GM12874 (cell line): ENCODE results near the gene ENO4.

ENCODE experiments used
- TF ChIP-seq, protein P1 (sequence below): IDR thresholded peaks from 2 replicates; pipeline ENCODE4 v1.5.1; 2011; ENCODE audit warnings: low read depth, mild to moderate bottlenecking, control low read depth, low read length, moderate library complexity; ENCODE audit not compliant: insufficient read depth

The ENO4 gene

DNA sequence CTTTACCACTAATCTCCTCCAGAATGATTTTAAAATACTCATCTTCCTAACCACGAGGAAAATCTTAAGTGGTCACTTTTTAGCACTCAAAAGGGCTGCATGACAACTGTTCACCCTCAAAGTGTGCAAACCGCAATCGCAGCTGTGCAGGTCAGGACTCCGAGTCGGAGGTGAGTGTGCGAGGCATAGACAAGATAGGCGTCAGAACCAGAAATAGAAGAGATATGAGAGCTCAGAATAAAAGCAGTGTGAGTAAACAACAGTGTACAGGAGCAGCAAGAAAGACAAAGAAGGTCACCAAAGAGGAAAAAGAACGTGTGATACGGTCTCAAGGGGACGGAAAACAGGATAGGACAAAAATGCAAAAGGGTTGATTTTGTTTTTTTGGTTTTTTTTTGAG is 17.5 kb upstream of the ENO4 start:
- TF ChIP-seq, protein P1, sequence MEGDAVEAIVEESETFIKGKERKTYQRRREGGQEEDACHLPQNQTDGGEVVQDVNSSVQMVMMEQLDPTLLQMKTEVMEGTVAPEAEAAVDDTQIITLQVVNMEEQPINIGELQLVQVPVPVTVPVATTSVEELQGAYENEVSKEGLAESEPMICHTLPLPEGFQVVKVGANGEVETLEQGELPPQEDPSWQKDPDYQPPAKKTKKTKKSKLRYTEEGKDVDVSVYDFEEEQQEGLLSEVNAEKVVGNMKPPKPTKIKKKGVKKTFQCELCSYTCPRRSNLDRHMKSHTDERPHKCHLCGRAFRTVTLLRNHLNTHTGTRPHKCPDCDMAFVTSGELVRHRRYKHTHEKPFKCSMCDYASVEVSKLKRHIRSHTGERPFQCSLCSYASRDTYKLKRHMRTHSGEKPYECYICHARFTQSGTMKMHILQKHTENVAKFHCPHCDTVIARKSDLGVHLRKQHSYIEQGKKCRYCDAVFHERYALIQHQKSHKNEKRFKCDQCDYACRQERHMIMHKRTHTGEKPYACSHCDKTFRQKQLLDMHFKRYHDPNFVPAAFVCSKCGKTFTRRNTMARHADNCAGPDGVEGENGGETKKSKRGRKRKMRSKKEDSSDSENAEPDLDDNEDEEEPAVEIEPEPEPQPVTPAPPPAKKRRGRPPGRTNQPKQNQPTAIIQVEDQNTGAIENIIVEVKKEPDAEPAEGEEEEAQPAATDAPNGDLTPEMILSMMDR = no peak

DNA sequence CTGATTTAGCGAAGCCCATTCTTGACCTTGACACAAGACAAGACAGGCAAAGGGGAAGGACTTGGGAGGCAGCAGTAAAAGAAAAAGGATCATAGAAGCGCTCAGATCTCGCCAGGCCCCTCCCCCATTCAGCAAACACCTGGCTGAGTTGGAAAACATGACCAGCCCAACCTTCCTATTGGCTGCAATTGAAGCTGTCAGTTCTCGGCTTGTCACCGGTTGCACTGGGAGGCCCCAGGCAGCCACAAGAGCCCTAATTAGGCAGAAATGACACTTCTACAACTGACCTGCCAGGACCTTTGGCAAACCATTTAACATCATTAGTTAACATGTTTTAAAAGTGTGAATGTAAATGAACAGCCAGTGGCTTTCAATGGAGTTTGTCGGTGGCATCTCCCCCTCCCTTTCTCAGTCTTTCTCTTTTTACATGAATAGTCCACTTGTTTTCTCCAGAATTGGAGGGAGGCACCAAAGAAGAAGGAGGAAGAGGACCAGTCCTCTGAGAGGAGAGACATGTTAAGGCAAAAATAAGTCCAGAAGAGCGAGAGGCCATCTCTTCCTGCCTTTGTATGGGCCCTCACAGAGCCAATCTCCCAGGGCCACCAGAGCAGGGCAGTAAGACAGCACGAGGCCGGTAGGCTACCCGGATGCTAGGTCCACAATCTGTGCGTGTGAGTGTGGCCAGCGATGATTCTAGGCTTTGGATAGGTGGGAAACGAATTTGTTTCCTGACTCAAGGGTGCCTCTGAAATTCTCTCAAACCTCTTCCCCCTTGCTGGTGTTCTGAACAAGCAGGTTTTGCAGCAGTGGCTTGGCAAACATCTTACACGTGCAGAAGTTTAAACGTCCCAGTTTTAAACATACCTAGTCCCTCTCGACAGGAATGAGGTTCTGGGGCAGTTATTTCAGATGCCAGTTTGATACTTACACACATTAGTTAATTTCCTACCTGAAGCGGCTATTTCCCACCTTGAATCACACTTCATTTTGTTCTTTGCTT is 15.0 kb upstream of the ENO4 start:
- TF ChIP-seq, protein P1 = no peak

DNA sequence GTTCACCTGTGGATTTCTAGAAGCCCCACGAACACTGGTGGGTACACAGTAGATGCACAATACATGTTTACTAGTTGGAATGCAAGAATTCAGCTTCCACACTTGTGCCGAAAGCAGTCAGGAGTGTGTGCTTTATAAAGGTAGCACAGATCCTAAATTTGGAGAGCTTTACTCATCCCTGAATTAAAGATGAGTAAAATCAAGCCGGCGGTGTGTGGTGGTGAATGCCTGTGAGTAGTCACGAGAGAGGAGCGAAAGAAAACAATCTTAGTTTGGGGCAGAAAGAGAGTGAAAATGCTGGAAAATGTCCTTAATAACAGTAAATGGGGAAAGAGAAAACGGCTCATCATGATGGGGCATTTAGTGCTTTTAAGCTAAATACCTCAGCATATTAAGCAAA is 13.6 kb upstream of the ENO4 start:
- TF ChIP-seq, protein P1 = no peak

DNA sequence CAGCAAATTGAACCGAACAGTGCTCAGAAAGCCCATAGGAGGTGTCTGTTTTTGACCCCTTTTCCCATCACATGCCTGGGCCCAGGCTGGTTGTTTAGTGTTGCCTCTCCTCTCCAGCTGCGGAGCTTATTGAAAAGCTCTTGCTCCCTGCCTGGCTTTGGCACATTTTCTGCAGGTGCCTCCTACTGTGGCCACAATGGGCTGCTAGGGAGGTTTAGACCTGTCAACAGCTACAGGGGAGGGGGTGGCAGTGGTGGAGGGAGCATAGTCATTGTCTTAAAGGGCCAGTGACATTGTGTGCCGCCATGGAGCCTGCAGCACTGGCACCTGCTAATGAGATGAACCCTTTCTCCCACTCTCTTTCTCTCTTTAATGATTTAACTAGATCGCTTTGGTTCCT is 13.2 kb upstream of the ENO4 start:
- TF ChIP-seq, protein P1 = no peak

DNA sequence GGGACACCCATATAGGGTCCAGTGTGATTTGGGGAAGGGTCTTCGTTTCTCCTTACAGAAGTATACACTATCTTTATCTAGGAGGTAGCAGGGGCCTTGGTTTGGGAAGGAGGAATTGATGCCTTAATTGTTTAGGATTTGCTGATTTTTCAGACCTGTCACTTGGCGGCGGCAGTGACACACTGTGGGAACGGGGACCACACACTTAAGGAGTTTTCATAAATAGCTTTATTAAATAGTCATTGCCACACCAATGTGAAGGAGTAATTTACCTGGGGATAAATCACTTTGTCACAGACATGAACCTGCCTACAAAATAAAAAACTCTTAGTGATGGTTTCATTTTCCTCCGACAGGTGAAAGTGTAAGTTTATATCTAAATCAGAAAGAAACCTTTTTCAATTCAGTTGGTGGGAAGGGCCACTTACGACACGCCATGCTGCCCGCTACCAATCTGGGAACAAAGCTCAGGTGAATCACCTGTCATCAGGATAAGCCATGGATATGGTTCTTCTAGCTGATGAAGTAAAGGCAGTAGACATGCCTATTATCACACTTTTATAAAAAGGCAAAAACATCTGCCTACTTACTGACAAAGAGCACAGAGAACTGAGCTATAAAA is 12.3 kb upstream of the ENO4 start:
- TF ChIP-seq, protein P1 = no peak

DNA sequence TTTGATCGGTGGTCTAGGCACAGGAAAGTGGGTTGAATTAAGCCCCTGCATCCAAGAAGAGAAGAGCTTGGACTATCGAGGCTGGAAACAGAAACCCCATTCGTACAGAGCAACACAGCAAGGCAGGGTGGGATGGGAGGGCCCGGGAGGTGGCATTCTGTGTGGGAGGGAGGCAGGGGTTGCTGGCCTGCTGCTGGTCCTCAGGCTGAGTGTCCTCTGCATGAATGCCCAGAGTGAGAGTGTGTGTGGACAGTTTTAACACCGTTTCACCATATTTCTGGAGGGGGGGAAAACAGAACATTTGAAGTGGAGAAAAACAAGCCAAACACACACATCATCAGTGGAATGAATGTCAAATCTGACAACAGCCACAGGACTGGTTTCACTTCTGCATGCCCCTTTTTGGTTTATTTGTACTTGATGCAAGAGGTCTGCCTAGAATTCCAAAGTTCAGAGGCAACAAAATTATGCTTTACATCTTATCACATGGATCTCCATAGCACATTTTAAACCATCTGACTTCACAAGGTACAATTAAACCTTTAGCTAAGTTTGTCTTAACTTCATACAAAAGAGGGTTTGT is 11.1 kb upstream of the ENO4 start:
- TF ChIP-seq, protein P1 = no peak

DNA sequence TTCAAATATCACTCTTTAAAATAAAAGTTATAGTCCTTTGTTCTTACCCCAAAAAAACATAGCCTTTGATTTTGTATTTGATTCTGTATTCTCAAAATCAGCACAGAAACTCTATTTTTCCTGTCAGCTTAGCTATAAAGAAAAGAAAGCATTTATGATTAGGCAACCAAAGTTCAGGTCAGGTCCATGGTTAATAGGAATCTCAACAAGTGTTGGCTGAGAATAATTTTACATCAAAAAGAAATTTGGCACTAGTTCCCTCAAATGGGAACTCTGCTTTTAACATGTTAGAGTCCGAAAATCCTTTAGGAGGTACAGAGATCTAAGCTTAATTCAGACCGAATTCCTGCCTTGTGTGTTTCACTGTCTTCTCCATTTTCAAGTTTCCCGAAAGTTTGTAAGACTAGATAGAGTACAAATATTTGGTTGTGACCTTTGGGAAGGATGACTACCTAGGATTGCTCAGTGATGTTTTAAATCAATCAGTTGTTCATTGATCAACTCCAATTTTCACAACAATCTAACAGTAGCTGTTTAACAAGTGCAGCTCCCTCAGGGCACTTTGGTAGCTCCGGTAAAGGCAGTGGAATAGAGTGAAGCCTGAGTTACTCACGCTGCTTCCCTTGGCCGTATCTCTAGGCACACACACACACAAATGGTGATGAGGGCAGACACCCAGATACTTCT is 8.8 kb upstream of the ENO4 start:
- TF ChIP-seq, protein P1 = no peak
